HepG2 (cell line): ENCODE data around the gene ATP6V0D1. TPM values are rescaled to one million over a fixed set of nuclear protein-coding genes. Genes with fewer than 3 reads are reported as not detected.

Source experiments
- LRRFIP1 ChIP-seq: sonication (generic); formaldehyde crosslinking; conservative IDR thresholded peaks from 2 replicates; pipeline ENCODE4 v1.4.0; 2020; ENCODE audit warnings: missing genetic modification reagents
- NAIF1 ChIP-seq: sonication (generic); formaldehyde crosslinking; IDR thresholded peaks from 2 replicates; pipeline ENCODE4 v1.5.0; 2020; ENCODE audit warnings: mild to moderate bottlenecking, missing genetic modification reagents, borderline replicate concordance
- RBM22 ChIP-seq: fragments of 200-400 bp; formaldehyde crosslinking; optimal IDR thresholded peaks from 2 replicates; pipeline ENCODE3; 2017; ENCODE audit warnings: mild to moderate bottlenecking, low read length, moderate library complexity
- RFXAP ChIP-seq: sonication (generic); formaldehyde crosslinking; IDR thresholded peaks from 2 replicates; pipeline ENCODE4 v1.4.0; 2020; ENCODE audit warnings: missing genetic modification reagents, borderline replicate concordance
- SMAD9 ChIP-seq: sonication (generic); formaldehyde crosslinking; IDR thresholded peaks from 2 replicates; pipeline ENCODE4 v1.5.1; 2020; ENCODE audit warnings: mild to moderate bottlenecking, missing genetic modification reagents
- SMC3 ChIP-seq: IDR thresholded peaks from 2 replicates; pipeline ENCODE4 v1.6.1; 2011; ENCODE audit warnings: low read length, improper control_type of control experiment
- ZIK1 ChIP-seq: sonication (generic); formaldehyde crosslinking; IDR thresholded peaks from 2 replicates; pipeline ENCODE4 v1.5.0; 2020; ENCODE audit warnings: mild to moderate bottlenecking, low read depth, missing genetic modification reagents, borderline replicate concordance
- ZNF318 ChIP-seq: sonication (generic); formaldehyde crosslinking; IDR thresholded peaks from 2 replicates; pipeline ENCODE4 v1.4.0; 2020; ENCODE audit warnings: mild to moderate bottlenecking, missing genetic modification reagents
- ZNF564 ChIP-seq: sonication (generic); formaldehyde crosslinking; IDR thresholded peaks from 2 replicates; pipeline ENCODE4 v1.8.1; 2023; ENCODE audit warnings: mild to moderate bottlenecking, missing genetic modification reagents
- polyA plus RNA-seq, 8 experiments: library from polyadenylated mRNA; depleted of rRNA in 3 of 8; stranded (reverse) in 7 of 8; unstranded in 1 of 8; fragments of >200 nt; fragmentation: Illumina TruSeq in 4 of 8; extraction: Trizol in 4 of 8; gene quantifications; 2 replicates each; pipeline versions ENCODE4 v1.2.1 to v1.2.3, GENCODE V29; 2011 to 2016; ENCODE audit warnings: low read depth in 4 of 8, missing spikeins in 1 of 8, mixed read lengths in 1 of 8; ENCODE audit not compliant: insufficient read depth in 1 of 8
- total RNA-seq, 5 experiments: library from RNA; depleted of rRNA; stranded (reverse); fragments of >200 nt; fragmentation: Illumina TruSeq; extraction: Trizol; gene quantifications; 2 replicates each; pipeline ENCODE4 v1.2.3, GENCODE V29; 2016; ENCODE audit warnings: low read depth in 1 of 5
- TF ChIP-seq, protein P1 (sequence below), 2 experiments: sonication (generic) in 1 of 2; formaldehyde crosslinking in 1 of 2; IDR thresholded peaks; 2 replicates each; pipeline versions ENCODE4 v1.4.0 to v1.6.1; 2016 to 2020; ENCODE audit warnings: borderline replicate concordance in 1 of 2, low read depth in 1 of 2, mild to moderate bottlenecking in 1 of 2, missing genetic modification reagents in 1 of 2

The ATP6V0D1 gene
- total and polyA plus RNA-seq, 2 of the 13 experiments (the other 11 are each of a cell fraction or from before 2014, with no cell fraction given), result 51.1 to 61.3 TPM

DNA sequence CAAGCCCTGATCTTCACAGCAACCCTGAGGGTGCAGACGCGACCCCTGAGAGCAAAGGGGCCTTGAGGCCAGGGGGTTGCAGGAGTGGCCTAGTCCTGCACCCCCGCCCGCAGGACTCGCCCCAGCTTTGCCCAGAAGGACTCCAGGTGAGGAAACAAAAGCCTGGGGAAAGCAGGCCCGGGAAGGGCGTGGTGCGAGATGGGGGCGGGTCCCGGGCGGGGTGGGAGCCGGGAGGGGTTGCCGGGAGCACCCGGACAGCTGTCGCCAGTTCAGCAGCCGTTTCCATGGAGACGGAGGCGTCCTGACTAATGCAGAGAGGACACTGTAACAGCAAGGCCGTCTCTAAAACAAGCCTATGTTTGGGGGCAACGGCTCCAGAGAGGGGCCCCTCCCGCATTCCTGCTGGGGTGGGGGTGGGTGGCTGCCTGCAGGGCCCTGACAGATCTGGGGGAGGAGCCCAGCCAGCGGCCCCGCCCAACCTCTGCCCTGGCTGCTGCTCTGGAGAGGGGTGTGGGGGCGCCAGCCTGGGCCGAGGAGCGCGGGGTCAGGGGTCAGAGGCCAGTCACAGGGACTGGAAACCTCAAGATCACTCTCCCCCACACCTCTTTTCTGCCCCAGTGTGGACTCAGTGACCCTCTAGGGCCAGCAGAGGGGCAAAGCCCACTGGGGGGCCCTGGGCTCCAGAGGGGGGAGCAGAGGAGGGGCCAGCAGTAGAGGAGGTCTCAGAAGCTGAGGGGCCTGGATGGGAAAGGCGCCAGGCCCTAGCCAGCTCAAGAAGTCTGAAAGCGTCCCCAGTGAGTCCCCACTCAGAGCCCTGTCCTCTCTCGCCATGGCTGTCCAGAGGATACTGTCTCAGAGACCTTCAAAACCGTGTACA is 84.6 kb downstream of the ATP6V0D1 start (continued):
- TF ChIP-seq, protein P1, sequence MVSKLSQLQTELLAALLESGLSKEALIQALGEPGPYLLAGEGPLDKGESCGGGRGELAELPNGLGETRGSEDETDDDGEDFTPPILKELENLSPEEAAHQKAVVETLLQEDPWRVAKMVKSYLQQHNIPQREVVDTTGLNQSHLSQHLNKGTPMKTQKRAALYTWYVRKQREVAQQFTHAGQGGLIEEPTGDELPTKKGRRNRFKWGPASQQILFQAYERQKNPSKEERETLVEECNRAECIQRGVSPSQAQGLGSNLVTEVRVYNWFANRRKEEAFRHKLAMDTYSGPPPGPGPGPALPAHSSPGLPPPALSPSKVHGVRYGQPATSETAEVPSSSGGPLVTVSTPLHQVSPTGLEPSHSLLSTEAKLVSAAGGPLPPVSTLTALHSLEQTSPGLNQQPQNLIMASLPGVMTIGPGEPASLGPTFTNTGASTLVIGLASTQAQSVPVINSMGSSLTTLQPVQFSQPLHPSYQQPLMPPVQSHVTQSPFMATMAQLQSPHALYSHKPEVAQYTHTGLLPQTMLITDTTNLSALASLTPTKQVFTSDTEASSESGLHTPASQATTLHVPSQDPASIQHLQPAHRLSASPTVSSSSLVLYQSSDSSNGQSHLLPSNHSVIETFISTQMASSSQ (IDR thresholded peaks at IDR 0.05; ENCODE audit: low read depth), result no peak
- TF ChIP-seq, protein P1 (CRISPR knock-in tag; IDR thresholded peaks at IDR 0.05; ENCODE audit: borderline replicate concordance), result no peak
- TF ChIP-seq ZNF564 (CRISPR knock-in tag) (no peak), ZIK1 (CRISPR knock-in tag) (no peak), SMAD9 (CRISPR knock-in tag) (no peak), RFXAP (CRISPR knock-in tag) (no peak), ZNF318 (CRISPR knock-in tag) (no peak), RBM22 (no peak), LRRFIP1 (no peak), SMC3 (no peak), NAIF1 (CRISPR knock-in tag) (no peak)
